NCI-H1436 treated with DMSO at 0.1 percent for 48 hours (cell line): ENCODE measurements around the gene MS4A6A.

ENCODE experiments used
- DNase-seq: peaks from one replicate; lab custom pipeline; 2025; lab: John Stamatoyannopoulos, UW

Gene MS4A6A

GRCh38 chr11:60128376-60128775 is 54.5 kb downstream of the MS4A6A start:
- DNase-seq: no peak

- DNase-seq: no peak
These were observed 55.5 kb downstream of the MS4A6A start for GRCh38 chr11:60127311-60127811.

GRCh38 chr11:60125956-60126585 is 56.8 kb downstream of the MS4A6A start:
- no peak for DNase-seq

GRCh38 chr11:60124802-60125432 is 58.0 kb downstream of the MS4A6A start:
- DNase-seq: no peak
